ENCODE data around the gene BEX3. TPM values are rescaled to one million over a fixed set of nuclear protein-coding genes. Genes with fewer than 3 reads are reported as not detected.
A peak's percentile ranks its signal among the peaks of the same experiment; 100 is the strongest.
"Not testable (repeated sequence)": the region's sequence is repeated elsewhere in the genome, so short reads cannot be mapped to it uniquely, and the experiment has no call there.

The BEX3 gene
- total and polyA plus RNA-seq, 3 donors from 2014 or later = 289 to 415 (median 354) TPM

GRCh38 chrX:103373581-103373980 is 2.8 kb upstream of the BEX3 start:
- no peak overlapping the region for H3K4me3 ChIP-seq
- H3K4me1 ChIP-seq = no peaks in the 10 kb centered on the region
- H3K27ac ChIP-seq = peak overlapping the region; percentile 11 to 64
- intact Hi-C loops (cut with DNase I; ENCODE audit: low total_unique reads) = no loop called here
- DNase-seq = no peak
- WGBS, 2 donors = 75 to 78% methylated on average over 3 of the region's 3 CpGs
- H3K36me3 ChIP-seq (ENCODE audit: low read depth, missing control alignments) = no peaks in the 10 kb centered on the region
- H3K27me3 ChIP-seq = no peaks in the 10 kb centered on the region
- H3K9me3 ChIP-seq = no peaks in the 10 kb centered on the region
- TF ChIP-seq CTCF (IDR thresholded peaks at IDR 0.05) (no peak), POLR2A (IDR thresholded peaks at IDR 0.05) (no peak)

DNA sequence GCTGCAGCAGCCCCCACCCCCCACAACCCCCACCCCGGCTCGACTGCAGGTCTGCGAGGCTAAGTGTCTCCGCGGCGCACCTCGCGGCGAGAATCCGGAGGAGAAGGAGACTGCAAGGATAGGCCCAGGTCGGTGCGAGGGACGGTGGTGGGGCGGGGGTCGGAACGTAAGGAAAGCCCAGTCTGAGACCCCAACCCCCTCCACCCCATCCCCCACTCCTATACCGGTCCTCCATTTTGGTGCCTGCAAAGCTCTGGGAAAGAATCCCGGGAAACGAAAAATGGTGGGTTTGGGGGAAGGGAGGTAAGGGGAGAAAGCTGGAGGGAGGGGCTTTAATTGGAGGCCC is 614 bp downstream of the BEX3 start:
- H3K9me3 ChIP-seq = no peaks in the 10 kb centered on the region

GRCh38 chrX:103378990-103379389 is 2.7 kb downstream of the BEX3 start:
- no peaks in the 10 kb centered on the region for H3K36me3 ChIP-seq (ENCODE audit: low read depth, missing control alignments)
- intact Hi-C loops (cut with DNase I; ENCODE audit: low total_unique reads) = no loop called here
- no peaks in the 10 kb centered on the region for H3K9me3 ChIP-seq
- H3K27me3 ChIP-seq = no peaks in the 10 kb centered on the region
- H3K4me3 ChIP-seq = no peak overlapping the region
- peak overlapping the region; percentile 44 to 96 for H3K27ac ChIP-seq
- H3K4me1 ChIP-seq = no peaks in the 10 kb centered on the region
- 42 to 53% methylated on average over 2 of the region's 2 CpGs for WGBS, 2 donors
- no peak for TF ChIP-seq POLR2A (IDR thresholded peaks at IDR 0.05)
- no peak for TF ChIP-seq CTCF (IDR thresholded peaks at IDR 0.05)
- DNase-seq = no peak

More for the DNA sequence above, 614 bp downstream of the BEX3 start:
- whole genome bisulfite sequencing, 2 donors = 0% methylated on average over 10 to 17 of the region's 19 CpGs
- TF ChIP-seq CTCF (IDR thresholded peaks at IDR 0.05) (no peak), POLR2A (IDR thresholded peaks at IDR 0.05) (no peak)
- Histone ChIP-seq H3K27me3 (no peaks in the 10 kb centered on the region), H3K27ac (peak overlapping the region; percentile 96), H3K36me3 (ENCODE audit: low read depth, missing control alignments) (no peaks in the 10 kb centered on the region), H3K4me1 (no peaks in the 10 kb centered on the region), H3K4me3 (peak overlapping the region; percentile 72 to 81)
- intact Hi-C loops (cut with DNase I; ENCODE audit: low total_unique reads) = no loop called here
- DNase-seq = peak; percentile 23

DNA sequence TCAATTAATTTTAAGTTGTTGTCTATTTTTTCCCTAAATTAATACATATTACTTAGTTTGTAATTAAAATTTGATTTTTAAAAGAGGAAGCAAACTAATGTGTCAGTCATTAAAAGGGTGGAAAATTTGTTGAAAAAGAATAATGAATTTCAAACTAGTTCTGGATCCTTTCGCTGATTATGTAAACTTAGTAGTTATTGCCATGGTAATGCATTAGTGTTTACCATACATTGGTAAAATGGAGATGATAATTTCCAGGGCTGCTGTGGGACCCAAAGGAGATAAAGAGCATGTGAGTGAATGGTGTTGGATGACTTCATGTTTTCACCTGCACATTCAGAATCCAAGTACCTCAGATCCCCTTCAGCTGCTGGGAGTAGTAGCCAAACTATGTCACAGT is 6.5 kb downstream of the BEX3 start:
- intact Hi-C loops (cut with DNase I; ENCODE audit: low total_unique reads) = no loop called here
- H3K27me3 ChIP-seq = no peaks in the 10 kb centered on the region
- no peak for DNase-seq
- H3K4me1 ChIP-seq = no peaks in the 10 kb centered on the region
- TF ChIP-seq CTCF (IDR thresholded peaks at IDR 0.05) = no peak
- TF ChIP-seq POLR2A (IDR thresholded peaks at IDR 0.05) = no peak
- no peaks in the 10 kb centered on the region for H3K36me3 ChIP-seq (ENCODE audit: low read depth, missing control alignments)
- H3K9me3 ChIP-seq = no peaks in the 10 kb centered on the region
- H3K27ac ChIP-seq = no peak overlapping the region
- H3K4me3 ChIP-seq = no peak overlapping the region
- WGBS, 2 donors = 88 to 100% methylated on average over 1 of the region's 1 CpG

DNA sequence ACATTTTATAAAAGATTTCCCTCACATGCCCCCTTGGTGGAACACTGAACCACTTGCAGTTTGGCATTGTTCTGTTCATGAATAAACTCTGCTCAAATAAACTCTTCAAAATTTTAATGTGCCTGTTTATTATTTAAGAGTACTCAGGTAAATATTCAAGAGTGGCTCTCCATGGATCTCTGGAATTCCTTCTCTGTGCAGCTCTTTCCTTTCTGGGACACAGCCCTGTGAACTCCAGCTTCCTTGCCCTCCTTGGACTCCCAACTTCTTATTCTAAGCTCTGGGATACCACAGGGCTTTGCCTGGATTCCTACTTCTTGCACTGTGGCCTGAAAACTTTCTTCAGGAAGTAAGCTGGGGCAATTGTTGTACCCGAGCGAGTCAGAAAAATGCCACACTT is 8.3 kb downstream of the BEX3 start:
- intact Hi-C loops (cut with DNase I; ENCODE audit: low total_unique reads) = no loop called here
- Histone ChIP-seq H3K36me3 (ENCODE audit: low read depth, missing control alignments) (no peaks in the 10 kb centered on the region), H3K9me3 (no peaks in the 10 kb centered on the region), H3K4me3 (no peak overlapping the region), H3K27me3 (no peaks in the 10 kb centered on the region), H3K4me1 (no peaks in the 10 kb centered on the region), H3K27ac (peak overlapping the region; percentile 72 to 82)
- no peak for DNase-seq
- WGBS, 2 donors = 78 to 86% methylated on average over 2 of the region's 2 CpGs
- TF ChIP-seq POLR2A (IDR thresholded peaks at IDR 0.05) (no peak), CTCF (IDR thresholded peaks at IDR 0.05) (no peak)

- H3K36me3 ChIP-seq (ENCODE audit: low read depth, missing control alignments); DNase-seq; H3K27me3 ChIP-seq; H3K4me1 ChIP-seq; H3K9me3 ChIP-seq; H3K4me3 ChIP-seq; intact Hi-C loops (cut with DNase I; ENCODE audit: low total_unique reads): not testable (repeated sequence)
- peak overlapping the region; percentile 72 to 82 for H3K27ac ChIP-seq
- 33 to 36% methylated on average over 5 of the region's 5 CpGs for WGBS, 2 donors
Measured at GRCh38 chrX:103385283-103385830, 9.0 kb downstream of the BEX3 start.

All from testis (tissue), 3 donors.